NT2/D1 (cell line): ENCODE measurements around the gene ALPK3.

ENCODE experiments used
- DNase-seq: peaks from one replicate; pipeline ENCODE4 v3.0.0-alpha.2; 2011; ENCODE audit warnings: low read depth, low spot score
- H3K27me3 ChIP-seq: 2 replicates; pipeline ENCODE4 v1.6.0; 2011; ENCODE audit warnings: mild to moderate bottlenecking; ENCODE audit not compliant: insufficient read length, insufficient read depth
- H3K36me3 ChIP-seq: 2 replicates; pipeline ENCODE4 v1.6.1; 2011; ENCODE audit warnings: mild to moderate bottlenecking, low read length, mixed read lengths; ENCODE audit not compliant: insufficient read depth, insufficient read length
- H3K4me1 ChIP-seq: 2 replicates; pipeline ENCODE4 v1.5.1; 2011; ENCODE audit not compliant: insufficient read depth, insufficient read length
- H3K4me3 ChIP-seq: 2 replicates; pipeline ENCODE4 v1.5.1; 2011; ENCODE audit warnings: low read depth; ENCODE audit not compliant: insufficient read length
- H3K9ac ChIP-seq: 2 replicates; pipeline ENCODE4 v1.6.0; 2011; ENCODE audit warnings: low read depth; ENCODE audit not compliant: insufficient read length
- H3K9me3 ChIP-seq: 2 replicates; pipeline ENCODE4 v1.5.1; 2011; ENCODE audit warnings: mild to moderate bottlenecking, low read length; ENCODE audit not compliant: insufficient read depth
- SUZ12 ChIP-seq: IDR thresholded peaks from 2 replicates; pipeline ENCODE4 v1.6.1; 2011; ENCODE audit not compliant: insufficient read length, insufficient read depth; ENCODE audit errors: extremely low read depth
- YY1 ChIP-seq: IDR thresholded peaks from 2 replicates; pipeline ENCODE4 v1.6.1; 2011; ENCODE audit not compliant: insufficient read length, insufficient read depth
- ZNF274 ChIP-seq: IDR thresholded peaks from 2 replicates; pipeline ENCODE4 v1.6.1; 2011; ENCODE audit warnings: mild to moderate bottlenecking, low read depth, low read length

ALPK3 gene

DNA sequence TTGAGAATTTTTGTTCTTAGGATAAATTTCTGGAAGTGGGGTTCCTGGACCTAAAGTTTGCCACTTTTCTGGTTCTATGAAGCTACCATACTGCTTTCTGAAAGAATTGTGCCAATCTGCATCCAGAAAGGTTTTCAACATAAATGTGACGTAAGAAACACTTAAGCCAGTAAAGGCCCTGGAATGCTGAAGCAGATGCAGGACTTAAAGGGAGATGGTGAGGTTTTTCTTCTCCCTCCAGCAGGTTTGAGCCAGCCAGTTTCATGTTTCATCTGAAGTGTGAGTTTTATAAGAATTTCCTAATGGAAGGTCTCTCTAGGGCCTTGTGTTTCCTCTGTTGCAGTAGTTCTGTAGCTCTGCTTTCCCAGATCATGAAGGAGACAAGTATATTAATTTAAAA lies 35.7 kb upstream of the ALPK3 start:
- H3K36me3 ChIP-seq = peaks cover 64% of the 10 kb centered on the region
- DNase-seq = no peak
- TF ChIP-seq SUZ12 = no peak

DNA sequence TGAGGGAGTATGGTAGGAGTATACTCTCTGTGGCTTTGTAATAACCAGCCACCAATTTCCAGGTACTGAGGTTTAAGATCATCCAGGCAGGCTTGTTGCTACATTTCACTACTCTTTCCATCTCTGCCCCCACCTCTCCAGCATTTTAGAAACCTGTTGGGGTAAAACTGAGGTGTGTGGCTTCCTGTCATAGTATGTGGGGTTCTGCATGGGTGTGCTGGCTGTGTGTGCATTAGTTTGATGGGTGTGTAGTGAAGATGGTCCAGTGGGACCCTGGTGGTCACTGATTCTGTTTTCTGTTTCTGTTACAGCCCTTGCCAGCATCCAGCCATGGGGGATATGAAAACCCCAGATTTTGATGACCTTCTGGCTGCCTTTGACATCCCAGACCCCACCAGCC lies 34.8 kb upstream of the ALPK3 start:
- TF ChIP-seq YY1 = no peak
- no peaks in the 10 kb centered on the region for H3K9me3 ChIP-seq
- H3K27me3 ChIP-seq = no peaks in the 10 kb centered on the region
- H3K4me3 ChIP-seq = no peak overlapping the region
- no peak overlapping the region for H3K9ac ChIP-seq
- peaks cover 12% of the 10 kb centered on the region for H3K4me1 ChIP-seq
- peaks cover 71% of the 10 kb centered on the region for H3K36me3 ChIP-seq
- DNase-seq = no peak

More for the DNA sequence above, 35.7 kb upstream of the ALPK3 start:
- peaks cover 12% of the 10 kb centered on the region for H3K4me1 ChIP-seq
- H3K27me3 ChIP-seq = no peaks in the 10 kb centered on the region
- H3K4me3 ChIP-seq = no peak overlapping the region
- H3K9ac ChIP-seq = no peak overlapping the region
- H3K9me3 ChIP-seq = no peaks in the 10 kb centered on the region

DNA sequence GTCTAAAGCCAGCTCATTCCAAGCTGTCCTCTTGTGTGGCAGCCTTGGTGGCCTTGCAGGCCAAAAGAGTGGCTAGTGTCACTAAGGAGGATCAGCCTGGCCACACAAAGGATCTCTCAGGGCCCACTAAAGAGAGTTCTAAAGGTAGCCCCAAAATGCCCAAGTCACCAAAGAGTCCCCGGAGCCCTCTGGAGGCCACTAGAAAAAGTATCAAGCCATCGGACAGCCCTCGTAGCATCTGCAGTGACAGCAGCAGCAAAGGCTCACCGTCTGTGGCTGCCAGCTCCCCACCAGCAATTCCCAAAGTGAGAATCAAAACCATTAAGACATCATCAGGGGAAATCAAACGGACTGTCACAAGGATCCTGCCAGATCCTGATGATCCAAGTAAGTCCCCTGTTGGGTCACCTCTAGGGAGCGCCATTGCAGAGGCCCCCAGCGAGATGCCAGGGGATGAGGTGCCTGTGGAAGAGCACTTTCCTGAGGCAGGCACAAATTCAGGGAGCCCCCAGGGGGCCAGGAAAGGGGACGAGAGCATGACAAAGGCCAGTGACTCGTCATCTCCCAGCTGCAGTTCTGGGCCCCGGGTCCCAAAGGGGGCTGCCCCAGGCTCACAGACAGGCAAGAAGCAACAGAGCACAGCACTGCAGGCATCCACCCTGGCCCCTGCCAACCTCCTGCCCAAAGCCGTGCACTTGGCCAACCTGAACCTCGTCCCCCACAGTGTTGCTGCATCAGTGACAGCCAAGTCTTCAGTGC lies 33.5 kb upstream of the ALPK3 start:
- Histone ChIP-seq H3K4me1 (peaks cover 12% of the 10 kb centered on the region), H3K4me3 (no peak overlapping the region), H3K27me3 (no peaks in the 10 kb centered on the region), H3K9ac (no peak overlapping the region), H3K36me3 (peaks cover 67% of the 10 kb centered on the region), H3K9me3 (no peaks in the 10 kb centered on the region)
- TF ChIP-seq YY1 = no peak
- no peak for TF ChIP-seq ZNF274
- TF ChIP-seq SUZ12 = no peak
- DNase-seq = no peak

DNA sequence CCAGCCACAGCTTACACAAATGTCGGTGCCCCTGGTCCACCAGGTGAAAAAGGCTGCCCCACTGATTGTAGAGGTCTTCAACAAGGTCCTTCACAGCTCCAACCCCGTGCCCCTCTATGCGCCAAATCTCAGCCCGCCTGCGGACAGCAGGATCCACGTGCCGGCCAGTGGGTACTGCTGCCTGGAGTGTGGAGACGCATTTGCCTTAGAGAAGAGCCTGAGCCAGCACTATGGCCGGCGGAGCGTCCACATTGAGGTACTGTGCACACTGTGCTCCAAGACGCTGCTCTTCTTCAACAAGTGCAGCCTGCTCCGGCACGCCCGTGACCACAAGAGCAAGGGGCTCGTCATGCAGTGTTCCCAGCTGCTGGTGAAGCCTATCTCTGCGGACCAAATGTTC lies 32.9 kb upstream of the ALPK3 start:
- H3K4me1 ChIP-seq = peaks cover 12% of the 10 kb centered on the region
- H3K27me3 ChIP-seq = no peaks in the 10 kb centered on the region
- no peak overlapping the region for H3K4me3 ChIP-seq
- H3K9me3 ChIP-seq = no peaks in the 10 kb centered on the region
- no peak overlapping the region for H3K9ac ChIP-seq
- DNase-seq = no peak
- peaks cover 64% of the 10 kb centered on the region for H3K36me3 ChIP-seq
- TF ChIP-seq YY1 = no peak
- TF ChIP-seq ZNF274 = no peak
- no peak for TF ChIP-seq SUZ12

DNA sequence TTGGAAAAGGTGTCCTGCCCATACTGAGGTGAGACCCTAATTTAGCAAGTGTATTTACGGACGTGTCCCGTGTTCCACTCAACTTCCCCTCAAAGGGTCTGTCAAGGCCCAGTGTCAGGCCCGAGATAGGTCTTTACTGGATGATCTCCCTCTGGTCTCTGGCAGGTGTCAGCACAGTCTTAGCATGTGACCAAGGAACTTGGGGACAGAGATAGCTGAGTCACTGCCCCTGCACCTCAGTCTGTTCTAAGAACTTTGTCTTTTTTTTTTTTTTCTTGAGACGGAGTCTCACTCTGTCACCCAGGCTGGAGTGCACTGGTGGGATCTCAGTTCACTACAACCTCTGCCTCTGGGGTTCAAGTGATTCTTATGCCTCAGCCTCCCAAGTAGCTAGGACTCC lies 32.1 kb upstream of the ALPK3 start:
- Histone ChIP-seq H3K4me3 (no peak overlapping the region), H3K9me3 (no peaks in the 10 kb centered on the region), H3K27me3 (no peaks in the 10 kb centered on the region), H3K4me1 (peaks cover 12% of the 10 kb centered on the region), H3K9ac (no peak overlapping the region), H3K36me3 (peaks cover 65% of the 10 kb centered on the region)
- TF ChIP-seq SUZ12 (no peak), ZNF274 (no peak), YY1 (no peak)
- DNase-seq = no peak

DNA sequence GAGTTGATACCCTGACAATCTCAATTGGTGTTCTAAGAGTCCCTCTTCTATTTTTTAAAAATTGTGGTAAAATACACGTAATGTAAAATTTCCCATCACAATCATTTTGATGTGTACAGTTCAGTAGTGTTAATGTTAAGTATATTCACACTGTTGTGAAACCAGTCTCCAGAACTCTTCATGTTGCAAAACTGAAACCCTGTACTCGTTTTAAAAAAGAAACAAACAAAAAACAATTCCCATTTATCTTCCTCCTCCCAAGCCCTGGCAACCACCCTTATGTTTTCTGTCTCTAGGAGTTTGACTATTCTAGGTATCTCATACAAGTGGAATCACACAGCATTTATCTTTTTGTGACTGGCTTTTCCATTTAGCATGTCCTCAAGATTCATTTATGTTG lies 28.7 kb upstream of the ALPK3 start:
- Histone ChIP-seq H3K9ac (no peak overlapping the region), H3K9me3 (no peaks in the 10 kb centered on the region), H3K4me3 (no peak overlapping the region), H3K4me1 (peaks cover 8% of the 10 kb centered on the region), H3K36me3 (peaks cover 70% of the 10 kb centered on the region), H3K27me3 (no peaks in the 10 kb centered on the region)
- no peak for TF ChIP-seq ZNF274
- TF ChIP-seq SUZ12 = no peak
- no peak for TF ChIP-seq YY1
- DNase-seq = no peak

DNA sequence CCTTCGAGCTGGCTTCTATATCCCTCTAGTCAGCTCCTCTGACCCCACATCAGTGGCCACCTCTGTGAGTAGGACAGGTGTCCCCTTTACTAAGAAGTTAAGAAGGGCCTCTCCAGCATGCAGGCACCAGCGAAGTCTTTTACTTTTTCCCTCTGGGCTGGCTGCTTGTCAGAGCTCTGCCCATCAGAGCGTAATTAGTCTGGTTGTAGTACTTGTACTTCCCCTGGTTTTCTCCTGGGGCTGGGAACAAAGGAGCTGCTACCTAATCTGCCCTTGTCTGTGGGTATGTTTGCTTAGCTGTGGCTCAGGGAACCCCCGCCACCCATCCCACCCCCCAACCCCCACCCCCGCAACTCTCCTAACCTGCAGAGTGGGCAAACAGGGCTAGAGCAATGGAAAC lies 27.4 kb upstream of the ALPK3 start:
- DNase-seq = no peak
- no peak overlapping the region for H3K9ac ChIP-seq
- H3K4me1 ChIP-seq = no peaks in the 10 kb centered on the region
- TF ChIP-seq YY1 (no peak), ZNF274 (no peak), SUZ12 (no peak)
- H3K9me3 ChIP-seq = no peaks in the 10 kb centered on the region
- peaks cover 63% of the 10 kb centered on the region for H3K36me3 ChIP-seq
- H3K4me3 ChIP-seq = no peak overlapping the region
- H3K27me3 ChIP-seq = no peaks in the 10 kb centered on the region

DNA sequence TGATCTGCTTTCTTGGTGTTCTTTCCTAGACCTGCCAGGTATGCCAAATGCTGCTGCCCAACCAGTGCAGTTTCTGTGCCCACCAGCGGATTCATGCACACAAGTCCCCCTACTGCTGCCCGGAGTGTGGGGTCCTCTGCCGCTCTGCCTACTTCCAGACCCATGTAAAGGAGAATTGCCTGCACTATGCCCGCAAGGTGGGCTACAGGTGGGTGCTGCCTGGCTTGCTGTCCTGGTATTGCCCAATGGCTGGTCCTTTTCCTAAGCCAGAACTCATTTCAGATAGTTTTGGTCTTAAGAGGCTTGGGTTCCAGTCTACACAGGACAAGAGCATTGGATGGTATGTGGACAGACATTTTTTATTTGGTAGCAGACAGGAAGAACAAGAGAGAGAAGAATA lies 26.5 kb upstream of the ALPK3 start:
- no peak for DNase-seq
- no peaks in the 10 kb centered on the region for H3K27me3 ChIP-seq
- H3K36me3 ChIP-seq = peaks cover 62% of the 10 kb centered on the region
- TF ChIP-seq YY1 = no peak
- H3K4me1 ChIP-seq = no peaks in the 10 kb centered on the region
- H3K9ac ChIP-seq = no peak overlapping the region
- no peaks in the 10 kb centered on the region for H3K9me3 ChIP-seq
- H3K4me3 ChIP-seq = no peak overlapping the region
